GM12801 (cell line): ENCODE data around the gene KLC1.

Experiments
- TF ChIP-seq, protein P1 (sequence below): IDR thresholded peaks from one replicate; pipeline ENCODE4 v1.5.1; 2011; ENCODE audit warnings: control low read depth; ENCODE audit not compliant: insufficient read length; ENCODE audit errors: extremely low read depth

Gene KLC1

DNA sequence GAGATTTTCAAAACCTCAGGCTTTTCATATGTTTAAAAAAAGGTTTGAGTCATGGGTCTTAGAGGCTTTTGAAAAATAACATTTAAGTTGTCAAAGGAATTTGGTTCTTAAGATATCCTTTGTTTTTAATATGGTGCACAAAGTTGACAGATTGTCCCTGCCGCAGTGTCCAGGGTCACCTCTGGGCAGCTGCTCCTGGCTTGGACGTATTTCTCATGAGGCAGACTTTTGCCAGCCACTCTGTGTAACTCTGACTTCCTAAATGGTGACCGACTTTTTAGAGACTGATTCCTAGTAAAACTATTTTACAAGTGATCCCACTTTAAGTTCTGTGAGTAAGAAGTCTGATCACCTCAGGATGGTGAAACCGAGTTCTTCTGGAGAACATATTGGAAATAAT is 58.7 kb downstream of the KLC1 start:
- TF ChIP-seq, protein P1, sequence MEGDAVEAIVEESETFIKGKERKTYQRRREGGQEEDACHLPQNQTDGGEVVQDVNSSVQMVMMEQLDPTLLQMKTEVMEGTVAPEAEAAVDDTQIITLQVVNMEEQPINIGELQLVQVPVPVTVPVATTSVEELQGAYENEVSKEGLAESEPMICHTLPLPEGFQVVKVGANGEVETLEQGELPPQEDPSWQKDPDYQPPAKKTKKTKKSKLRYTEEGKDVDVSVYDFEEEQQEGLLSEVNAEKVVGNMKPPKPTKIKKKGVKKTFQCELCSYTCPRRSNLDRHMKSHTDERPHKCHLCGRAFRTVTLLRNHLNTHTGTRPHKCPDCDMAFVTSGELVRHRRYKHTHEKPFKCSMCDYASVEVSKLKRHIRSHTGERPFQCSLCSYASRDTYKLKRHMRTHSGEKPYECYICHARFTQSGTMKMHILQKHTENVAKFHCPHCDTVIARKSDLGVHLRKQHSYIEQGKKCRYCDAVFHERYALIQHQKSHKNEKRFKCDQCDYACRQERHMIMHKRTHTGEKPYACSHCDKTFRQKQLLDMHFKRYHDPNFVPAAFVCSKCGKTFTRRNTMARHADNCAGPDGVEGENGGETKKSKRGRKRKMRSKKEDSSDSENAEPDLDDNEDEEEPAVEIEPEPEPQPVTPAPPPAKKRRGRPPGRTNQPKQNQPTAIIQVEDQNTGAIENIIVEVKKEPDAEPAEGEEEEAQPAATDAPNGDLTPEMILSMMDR, result no peak

DNA sequence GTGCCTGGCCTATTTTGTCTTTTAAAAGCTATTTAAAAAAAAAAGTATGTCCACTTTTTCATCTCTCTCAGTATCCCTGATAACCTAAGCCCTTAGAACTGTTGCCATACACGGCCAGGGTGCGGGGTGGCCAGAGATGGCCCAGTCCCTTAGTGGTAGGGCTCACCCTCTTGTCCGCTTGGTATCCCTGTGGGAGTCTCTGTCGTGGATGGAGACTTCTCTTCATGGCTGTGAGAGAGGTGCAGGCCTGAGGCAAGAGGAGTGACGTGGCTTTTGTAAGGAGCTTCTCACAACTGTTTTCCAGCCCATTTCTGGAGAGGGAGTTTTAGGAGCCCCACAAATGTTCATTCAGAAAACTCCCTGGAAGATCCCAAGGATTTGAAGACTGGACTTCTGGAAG is 59.4 kb downstream of the KLC1 start:
- TF ChIP-seq, protein P1, result no peak

DNA sequence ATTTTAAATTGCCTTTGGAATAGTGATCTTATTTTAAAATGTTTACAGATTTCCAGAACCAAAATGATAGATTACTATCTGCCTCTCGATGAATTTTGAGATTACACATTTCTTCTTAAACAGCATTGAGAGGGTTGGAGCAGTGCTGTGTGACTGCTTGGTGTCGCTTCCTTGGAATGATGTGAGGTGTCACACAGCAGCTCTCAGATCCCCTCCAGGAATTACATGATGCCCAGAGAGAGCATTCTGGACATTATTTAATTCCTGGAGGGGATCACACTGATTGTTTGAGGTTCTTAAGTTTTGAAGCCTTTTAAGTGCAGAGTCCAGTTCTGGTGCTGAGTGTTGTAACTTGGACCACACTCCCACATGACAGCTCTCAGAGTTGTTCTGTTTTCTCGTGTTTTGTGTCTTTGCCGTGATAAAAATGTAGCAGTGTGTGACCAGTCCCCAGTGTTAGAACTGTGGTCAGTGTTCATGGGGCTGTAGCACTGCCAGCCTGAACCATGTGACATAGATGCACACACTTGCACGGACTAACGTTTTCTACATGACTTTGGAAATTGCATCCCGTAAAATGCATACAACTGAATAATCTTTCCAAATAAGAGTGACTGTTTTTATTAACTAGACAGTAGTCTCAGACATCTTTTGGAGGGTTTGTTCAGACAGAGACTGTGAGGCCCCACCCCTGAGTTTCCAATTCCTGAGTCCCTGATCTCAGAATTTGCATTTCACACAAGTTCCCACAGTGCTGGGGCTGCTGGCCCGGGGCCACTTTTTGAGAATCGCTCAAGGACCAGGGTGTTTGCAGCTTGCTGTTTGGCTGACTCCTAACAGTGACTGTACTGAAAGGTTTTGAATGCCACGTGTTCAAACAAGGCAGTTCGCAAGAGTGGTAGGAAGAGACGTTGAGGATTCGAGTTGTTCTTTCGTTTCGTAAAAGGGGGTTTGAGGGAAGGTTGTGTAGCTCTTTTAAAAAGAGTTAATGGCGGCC is 60.2 kb downstream of the KLC1 start:
- TF ChIP-seq, protein P1, result no peak

DNA sequence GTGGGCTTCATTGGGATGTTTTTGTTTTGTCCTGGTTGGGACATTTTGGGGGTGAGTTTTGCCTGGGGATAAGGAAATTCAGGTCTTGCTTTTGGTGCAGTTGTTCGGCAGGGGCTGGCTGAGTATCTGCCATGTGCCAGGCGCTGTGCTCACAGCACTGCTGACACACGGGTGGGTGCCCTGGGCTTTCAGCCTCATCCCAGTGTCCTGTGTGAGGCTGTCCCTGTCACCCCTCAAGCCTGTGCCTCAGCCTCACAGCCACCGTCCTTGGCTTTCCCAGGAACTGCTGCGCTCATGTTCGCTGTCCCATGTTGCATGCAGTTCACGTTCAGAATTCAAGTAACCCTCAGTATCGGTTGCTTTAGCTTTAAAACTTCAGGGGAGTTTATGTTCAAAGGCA is 61.3 kb downstream of the KLC1 start:
- TF ChIP-seq, protein P1, result no peak

DNA sequence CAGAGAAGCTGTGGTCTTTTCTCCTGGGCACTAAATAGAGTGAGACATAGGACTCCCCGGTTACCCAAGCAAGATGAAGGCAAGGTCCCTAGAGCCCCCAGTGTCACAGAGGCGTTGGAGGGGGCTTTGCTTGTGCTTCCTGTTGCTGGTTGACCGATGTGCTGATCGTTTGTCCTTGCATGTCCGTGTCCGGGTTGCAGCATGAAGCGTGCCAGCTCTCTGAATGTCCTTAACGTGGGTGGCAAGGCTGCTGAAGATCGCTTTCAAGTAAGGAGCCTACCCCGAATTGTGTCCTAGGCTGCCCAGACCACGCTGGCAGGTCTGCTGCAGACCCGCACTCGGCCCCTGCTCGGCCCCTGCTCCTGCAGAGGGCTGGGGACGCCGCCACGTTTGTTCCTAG is 63.1 kb downstream of the KLC1 start:
- TF ChIP-seq, protein P1, result no peak

DNA sequence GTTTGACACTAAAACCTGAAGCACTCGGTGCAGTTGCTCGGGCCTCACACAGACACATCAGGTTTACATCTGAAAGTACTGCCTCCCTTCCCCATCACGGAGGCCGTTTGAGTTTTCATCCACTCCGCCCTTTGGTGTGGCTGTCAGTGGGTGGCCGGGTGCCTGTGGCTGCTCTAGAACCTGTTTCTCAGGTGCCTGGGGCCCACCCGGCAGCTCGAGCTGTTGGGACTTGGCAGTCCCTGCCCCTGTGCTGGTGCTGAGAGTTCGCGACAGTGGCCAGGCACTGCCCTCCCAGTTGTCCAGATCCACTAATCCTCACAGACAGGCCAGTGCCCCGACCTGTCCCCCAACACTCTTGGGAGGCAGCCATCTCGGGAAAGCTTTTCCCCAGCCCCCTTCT is 63.9 kb downstream of the KLC1 start:
- TF ChIP-seq, protein P1, result no peak

DNA sequence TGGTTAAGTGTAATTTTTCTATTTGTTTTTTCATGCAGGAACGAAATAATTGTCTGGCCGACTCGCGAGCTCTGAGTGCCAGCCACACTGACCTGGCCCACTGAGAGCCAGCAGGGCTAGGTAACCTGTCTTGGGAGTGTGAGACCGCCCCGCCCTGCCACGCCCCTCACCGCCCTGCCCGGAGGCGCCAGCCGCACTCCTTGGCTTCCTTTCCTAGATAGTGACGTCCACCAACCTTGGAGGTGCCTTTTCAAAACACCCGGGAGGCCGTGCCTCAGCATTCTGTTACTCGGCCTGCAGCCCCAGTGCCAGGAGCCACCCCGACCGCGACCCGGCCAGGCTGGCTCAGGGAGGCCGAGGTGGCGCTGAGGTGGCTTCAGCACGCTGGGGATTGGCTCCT is 64.5 kb downstream of the KLC1 start:
- TF ChIP-seq, protein P1, result no peak
